Neuronal stem cell (in vitro differentiated cells): Measurements from ENCODE around the gene CROCC. TPM values are rescaled to one million over a fixed set of nuclear protein-coding genes. Genes with fewer than 3 reads are reported as not detected.
"Not testable (repeated sequence)": the region's sequence is repeated elsewhere in the genome, so short reads cannot be mapped to it uniquely, and the experiment has no call there.

Experiments
- DNase-seq: peaks from one replicate; pipeline ENCODE4 v3.0.0-alpha.2; 2013; ENCODE audit warnings: low spot score
- H2AFZ ChIP-seq: one replicate; pipeline ENCODE4 v1.6.1; 2013; ENCODE audit warnings: mild to moderate bottlenecking, low read length, inconsistent platforms
- H2AK5ac ChIP-seq: 2 replicates; pipeline ENCODE4 v1.6.1; 2013; ENCODE audit warnings: low read depth, mild to moderate bottlenecking, inconsistent platforms, low read length, moderate library complexity, mixed read lengths
- H2BK120ac ChIP-seq: 2 replicates; pipeline ENCODE4 v1.6.1; 2013; ENCODE audit warnings: low read depth, mild to moderate bottlenecking, inconsistent platforms, low read length, moderate library complexity, mixed read lengths
- H2BK12ac ChIP-seq: one replicate; pipeline ENCODE4 v1.6.1; 2013; ENCODE audit warnings: low read length, inconsistent platforms
- H2BK15ac ChIP-seq: 2 replicates; pipeline ENCODE4 v1.6.1; 2013; ENCODE audit warnings: mild to moderate bottlenecking, low read length, inconsistent platforms, mixed read lengths
- H2BK5ac ChIP-seq: one replicate; pipeline ENCODE4 v1.6.1; 2013; ENCODE audit warnings: inconsistent platforms, mild to moderate bottlenecking, low read length, moderate library complexity
- H3K14ac ChIP-seq: one replicate; pipeline ENCODE4 v1.6.1; 2013; ENCODE audit warnings: low read length, inconsistent platforms
- H3K18ac ChIP-seq: 2 replicates; pipeline ENCODE4 v1.6.1; 2013; ENCODE audit warnings: low read length, inconsistent platforms
- H3K23ac ChIP-seq: 2 replicates; pipeline ENCODE4 v1.6.1; 2013; ENCODE audit warnings: low read depth, mild to moderate bottlenecking, mixed read lengths, low read length, inconsistent platforms; ENCODE audit not compliant: poor library complexity
- H3K27ac ChIP-seq: replicated peaks from 3 replicates; pipeline ENCODE4 v1.5.1; 2013; ENCODE audit warnings: low read length, inconsistent platforms
- H3K27me3 ChIP-seq, 3 experiments: 2 replicates each; pipeline ENCODE4 v1.6.1; 2013; ENCODE audit warnings: low read length in 3 of 3, mild to moderate bottlenecking in 2 of 3, inconsistent platforms in 1 of 3, low read depth in 1 of 3, mixed read lengths in 1 of 3, moderate library complexity in 1 of 3; ENCODE audit not compliant: control insufficient read depth in 3 of 3, insufficient read depth in 3 of 3
- H3K36me3 ChIP-seq, 2 donors: replicated peaks in 1 of 2; 2 replicates each; pipeline ENCODE4 v1.6.1; 2013; ENCODE audit warnings: low read length in 2 of 2; ENCODE audit not compliant: control insufficient read depth in 2 of 2, insufficient read depth in 2 of 2
- H3K4ac ChIP-seq: 2 replicates; pipeline ENCODE4 v1.6.1; 2013; ENCODE audit warnings: inconsistent platforms, mild to moderate bottlenecking, low read length, moderate library complexity
- H3K4me1 ChIP-seq, 2 donors: 1 replicate in 1 of 2; 2 replicates in 1 of 2; pipeline ENCODE4 v1.6.1; 2013; ENCODE audit warnings: low read length in 2 of 2, low read depth in 1 of 2; ENCODE audit not compliant: control insufficient read depth in 2 of 2, insufficient read depth in 1 of 2
- H3K4me2 ChIP-seq: one replicate; pipeline ENCODE4 v1.6.1; 2013; ENCODE audit warnings: mild to moderate bottlenecking, low read length, inconsistent platforms; ENCODE audit not compliant: insufficient read depth, poor library complexity, severe bottlenecking
- H3K4me3 ChIP-seq, 2 donors: 2 replicates each; pipeline ENCODE4 v1.5.1; 2013; ENCODE audit warnings: low read length in 2 of 2, mild to moderate bottlenecking in 2 of 2, inconsistent platforms in 1 of 2, moderate library complexity in 1 of 2
- H3K79me1 ChIP-seq: one replicate; pipeline ENCODE4 v1.6.1; 2013; ENCODE audit warnings: low read depth, mild to moderate bottlenecking, inconsistent platforms, low read length, moderate library complexity
- H3K9ac ChIP-seq: one replicate; pipeline ENCODE4 v1.6.1; 2013; ENCODE audit warnings: mild to moderate bottlenecking, low read depth, low read length, inconsistent platforms; ENCODE audit not compliant: poor library complexity
- H3K9me3 ChIP-seq, 2 donors: replicated peaks in 1 of 2; 2 replicates each; pipeline versions ENCODE3 to v1.6.1; 2013; ENCODE audit warnings: low read length in 2 of 2, mild to moderate bottlenecking in 2 of 2, inconsistent platforms in 1 of 2, low read depth in 1 of 2, mixed read lengths in 1 of 2, moderate library complexity in 1 of 2; ENCODE audit not compliant: control insufficient read depth in 2 of 2, insufficient read depth in 1 of 2
- H4K8ac ChIP-seq: one replicate; pipeline ENCODE4 v1.6.1; 2013; ENCODE audit warnings: low read depth, mild to moderate bottlenecking, inconsistent platforms, low read length, moderate library complexity
- H4K91ac ChIP-seq: one replicate; pipeline ENCODE4 v1.6.1; 2013; ENCODE audit warnings: low read length, low read depth, mild to moderate bottlenecking, inconsistent platforms; ENCODE audit not compliant: poor library complexity
- WGBS, 2 donors: extraction: QIAGEN DNeasy Blood & Tissue Kit; methylation state at CpG; one replicate each; pipeline ENCODE4 v1.1.7; 2013; ENCODE audit warnings: missing lambda C conversion rate in 2 of 2, mixed read lengths in 1 of 2; ENCODE audit not compliant: insufficient read length in 2 of 2, insufficient replicate concordance in 1 of 2; ENCODE audit errors: extremely low coverage in 2 of 2; 5-methylcytosine and 5-hydroxymethylcytosine counted together
- polyA plus RNA-seq, 2 experiments: library from polyadenylated mRNA; stranded (reverse); fragments of 200-250 nt; gene quantifications; one replicate each; pipeline ENCODE4 v1.2.3, GENCODE V29; 2013

The CROCC gene, protein sequence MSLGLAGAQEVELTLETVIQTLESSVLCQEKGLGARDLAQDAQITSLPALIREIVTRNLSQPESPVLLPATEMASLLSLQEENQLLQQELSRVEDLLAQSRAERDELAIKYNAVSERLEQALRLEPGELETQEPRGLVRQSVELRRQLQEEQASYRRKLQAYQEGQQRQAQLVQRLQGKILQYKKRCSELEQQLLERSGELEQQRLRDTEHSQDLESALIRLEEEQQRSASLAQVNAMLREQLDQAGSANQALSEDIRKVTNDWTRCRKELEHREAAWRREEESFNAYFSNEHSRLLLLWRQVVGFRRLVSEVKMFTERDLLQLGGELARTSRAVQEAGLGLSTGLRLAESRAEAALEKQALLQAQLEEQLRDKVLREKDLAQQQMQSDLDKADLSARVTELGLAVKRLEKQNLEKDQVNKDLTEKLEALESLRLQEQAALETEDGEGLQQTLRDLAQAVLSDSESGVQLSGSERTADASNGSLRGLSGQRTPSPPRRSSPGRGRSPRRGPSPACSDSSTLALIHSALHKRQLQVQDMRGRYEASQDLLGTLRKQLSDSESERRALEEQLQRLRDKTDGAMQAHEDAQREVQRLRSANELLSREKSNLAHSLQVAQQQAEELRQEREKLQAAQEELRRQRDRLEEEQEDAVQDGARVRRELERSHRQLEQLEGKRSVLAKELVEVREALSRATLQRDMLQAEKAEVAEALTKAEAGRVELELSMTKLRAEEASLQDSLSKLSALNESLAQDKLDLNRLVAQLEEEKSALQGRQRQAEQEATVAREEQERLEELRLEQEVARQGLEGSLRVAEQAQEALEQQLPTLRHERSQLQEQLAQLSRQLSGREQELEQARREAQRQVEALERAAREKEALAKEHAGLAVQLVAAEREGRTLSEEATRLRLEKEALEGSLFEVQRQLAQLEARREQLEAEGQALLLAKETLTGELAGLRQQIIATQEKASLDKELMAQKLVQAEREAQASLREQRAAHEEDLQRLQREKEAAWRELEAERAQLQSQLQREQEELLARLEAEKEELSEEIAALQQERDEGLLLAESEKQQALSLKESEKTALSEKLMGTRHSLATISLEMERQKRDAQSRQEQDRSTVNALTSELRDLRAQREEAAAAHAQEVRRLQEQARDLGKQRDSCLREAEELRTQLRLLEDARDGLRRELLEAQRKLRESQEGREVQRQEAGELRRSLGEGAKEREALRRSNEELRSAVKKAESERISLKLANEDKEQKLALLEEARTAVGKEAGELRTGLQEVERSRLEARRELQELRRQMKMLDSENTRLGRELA (N-terminal part only)
- 26.8 TPM for polyA plus RNA-seq (2013, experiment 1 of 2)
- 24.4 TPM for polyA plus RNA-seq (2013, experiment 2 of 2)

- peak; percentile 75 for DNase-seq
- peak within 1 kb of the TSS; percentile 85 for H3K27ac ChIP-seq
These were observed at the start of gene CROCC for GRCh38 chr1:16921391-16922185. Gene CROCC, plus strand, starts transcription at chr1:16921931. Its CDS starts 88 bp downstream, at chr1:16922019.

GRCh38 chr1:16872152-16873075 lies 49.3 kb upstream of the CROCC start:
- not testable (repeated sequence) for H2BK5ac ChIP-seq, H2BK12ac ChIP-seq, H4K91ac ChIP-seq, H3K4ac ChIP-seq, H3K79me1 ChIP-seq, H3K36me3 ChIP-seq, H3K4me1 ChIP-seq, H4K8ac ChIP-seq, H3K27me3 ChIP-seq, H2BK120ac ChIP-seq, H3K9me3 ChIP-seq, H2BK15ac ChIP-seq
- peak; percentile 80 for DNase-seq
- no CpG with 5 or more reads among the region's 66 CpGs for WGBS, 2 donors
- Histone ChIP-seq H3K4me2 (peak overlapping the region; percentile 93), H3K27ac (peak overlapping the region; percentile 30), H3K14ac (peak overlapping the region; percentile 89), H3K23ac (peak overlapping the region; percentile 96), H2AK5ac (peak overlapping the region; percentile 46), H3K4me3 (peak overlapping the region; percentile 24 to 87), H2AFZ (peak overlapping the region; percentile 43), H3K9ac (peak overlapping the region; percentile 86), H3K18ac (peak overlapping the region; percentile 95)

More at GRCh38 chr1:16921391-16922185, at the start of gene CROCC:
- peak within 1 kb of the TSS; percentile 99 for H3K4me2 ChIP-seq
- peak within 1 kb of the TSS; percentile 99 for H4K91ac ChIP-seq
- H2BK12ac ChIP-seq: peak within 1 kb of the TSS; percentile 94
- H3K27me3 ChIP-seq: no peaks in the 10 kb centered on the region
- peak within 1 kb of the TSS; percentile 65 for H4K8ac ChIP-seq
- peak within 1 kb of the TSS; percentile 47 to 75 for H3K4me3 ChIP-seq
- H3K14ac ChIP-seq: peak within 1 kb of the TSS; percentile 99
- H2AFZ ChIP-seq: peak within 1 kb of the TSS; percentile 85
- H2BK5ac ChIP-seq: peak within 1 kb of the TSS; percentile 87
- H3K4me1 ChIP-seq: peaks cover 21 to 32% of the 10 kb centered on the region in 2 donors
- H3K23ac ChIP-seq: peak within 1 kb of the TSS; percentile 85
- no peaks in the 10 kb centered on the region for H3K9me3 ChIP-seq
- peak within 1 kb of the TSS; percentile 89 for H3K4ac ChIP-seq
- peak within 1 kb of the TSS; percentile 99 for H2AK5ac ChIP-seq
- H2BK120ac ChIP-seq: peak within 1 kb of the TSS; percentile 34
- WGBS, 2 donors: no CpG with 5 or more reads among the region's 17 CpGs
- H3K18ac ChIP-seq: peak within 1 kb of the TSS; percentile 99
- H3K79me1 ChIP-seq: peaks cover 23% of the 10 kb centered on the region
- H2BK15ac ChIP-seq: peak within 1 kb of the TSS; percentile 86
- H3K9ac ChIP-seq: peak within 1 kb of the TSS; percentile 91
- H3K36me3 ChIP-seq: no peaks in the 10 kb centered on the region

DNA sequence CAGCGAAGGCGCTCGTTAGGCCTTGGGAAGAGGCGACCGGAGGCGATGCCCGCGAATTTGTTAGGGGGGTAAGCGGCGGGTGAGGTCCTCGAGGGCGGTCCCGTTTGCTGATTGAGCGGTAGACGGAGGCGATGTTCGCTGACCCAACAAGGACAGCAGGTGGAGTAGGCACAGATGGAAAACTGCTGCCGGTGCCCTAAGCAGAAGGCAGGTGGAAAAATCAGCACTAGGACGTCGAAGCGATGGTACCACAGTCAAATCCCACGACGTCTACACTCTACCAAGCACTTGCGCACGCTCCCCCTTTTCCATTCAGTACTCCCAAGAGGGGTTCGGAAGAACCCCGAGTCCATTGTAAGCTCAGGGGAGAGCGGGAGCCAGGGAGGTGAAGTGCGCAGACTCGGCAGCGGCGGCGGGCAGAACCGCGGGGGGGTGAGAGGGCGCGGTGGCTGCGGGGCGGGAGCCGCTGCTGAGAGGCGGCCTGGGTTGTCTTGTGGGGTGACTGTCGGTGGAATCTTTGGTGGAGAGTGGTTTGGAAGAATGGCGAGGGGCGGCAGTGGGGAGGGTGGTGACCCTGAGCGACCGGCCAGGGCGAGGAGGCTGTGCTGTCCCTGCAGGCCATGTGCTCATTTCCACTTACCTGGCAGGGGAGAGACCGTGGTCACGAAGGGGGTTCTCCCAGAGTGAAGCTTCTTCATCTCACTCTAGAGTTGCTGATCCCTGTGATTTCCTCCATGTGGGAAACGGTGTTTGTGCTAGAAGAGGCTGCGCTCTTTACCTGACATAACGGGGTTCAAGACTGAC lies 48.5 kb upstream of the CROCC start:
- Histone ChIP-seq H3K4me3 (peak overlapping the region in 1 of 2 donors; percentile 73), H3K4me2 (peak overlapping the region; percentile 40), H3K9ac (peak overlapping the region; percentile 12), H3K18ac (peak overlapping the region; percentile 90)
- not testable (repeated sequence) for H3K4me1 ChIP-seq, H4K8ac ChIP-seq, H3K14ac ChIP-seq, H2BK12ac ChIP-seq, H2BK5ac ChIP-seq, H3K27me3 ChIP-seq, H4K91ac ChIP-seq, H3K79me1 ChIP-seq, H3K36me3 ChIP-seq, H3K27ac ChIP-seq, H3K4ac ChIP-seq, H2AK5ac ChIP-seq, H3K23ac ChIP-seq, H2BK120ac ChIP-seq, H2BK15ac ChIP-seq, H3K9me3 ChIP-seq, H2AFZ ChIP-seq
- DNase-seq: peak; percentile 54
- WGBS, 2 donors: no CpG with 5 or more reads among the region's 52 CpGs
